Stomach (tissue), 9 donors: ENCODE measurements around the gene NT5DC1. TPM values are rescaled to one million over a fixed set of nuclear protein-coding genes. Genes with fewer than 3 reads are reported as not detected.

Source experiments
- DNase-seq, 2 donors: peaks; one replicate each; pipeline versions ENCODE4 v3.0.0 to v3.0.0-alpha.2; 2013 to 2019
- H3K27ac ChIP-seq, 5 donors: fragments of 200-600 bp in 4 of 5; sonication (generic) in 4 of 5; one replicate each; pipeline ENCODE4 v1.5.1; 2013 to 2019; ENCODE audit warnings: mild to moderate bottlenecking in 1 of 5, moderate library complexity in 1 of 5
- H3K27me3 ChIP-seq, 3 donors: fragments of 200-600 bp; sonication (generic); one replicate each; pipeline ENCODE4 v1.5.1; 2017 to 2019; ENCODE audit warnings: mixed run types in 1 of 3
- H3K36me3 ChIP-seq, 4 donors: fragments of 200-600 bp; sonication (generic); 1 replicate in 3 of 4; 2 replicates in 1 of 4; pipeline ENCODE4 v1.5.1; 2016 to 2019
- H3K4me1 ChIP-seq, 4 donors: fragments of 200-600 bp; sonication (generic); one replicate each; pipeline ENCODE4 v1.5.1; 2016 to 2019
- H3K4me3 ChIP-seq, 4 donors: fragments of 200-600 bp; sonication (generic) in 3 of 4; one replicate each; pipeline ENCODE4 v1.5.1; 2016 to 2019; ENCODE audit warnings: mild to moderate bottlenecking in 1 of 4
- H3K9me3 ChIP-seq, 4 donors: fragments of 200-600 bp; sonication (generic); one replicate each; pipeline ENCODE4 v1.5.1; 2016 to 2019
- CTCF ChIP-seq, 7 experiments: fragments of 450-650 bp in 4 of 7; fragments of 200-600 bp in 3 of 7; sonication (generic) in 3 of 7; IDR thresholded peaks; one replicate each; pipeline ENCODE4 v1.5.1; 2016 to 2019; ENCODE audit warnings: antibody characterized with exemption in 7 of 7, control low read depth in 2 of 7, mild to moderate bottlenecking in 1 of 7
- EP300 ChIP-seq: sonication (generic); formaldehyde crosslinking; IDR thresholded peaks from one replicate; pipeline ENCODE4 v1.6.1; 2017; ENCODE audit warnings: antibody characterized with exemption
- POLR2A ChIP-seq, 4 donors: fragments of 450-650 bp; IDR thresholded peaks; one replicate each; pipeline ENCODE4 v1.6.1; 2016; ENCODE audit warnings: antibody characterized with exemption in 4 of 4, control low read depth in 2 of 4, mild to moderate bottlenecking in 1 of 4, moderate library complexity in 1 of 4
- POLR2AphosphoS5 ChIP-seq, 3 donors: sonication (generic); formaldehyde crosslinking; IDR thresholded peaks; one replicate each; pipeline ENCODE4 v1.6.1; 2016; ENCODE audit warnings: antibody characterized with exemption in 3 of 3
- WGBS, 5 donors: extraction: QIAGEN DNeasy Blood & Tissue Kit in 3 of 5; methylation state at CpG; one replicate each; pipeline versions ENCODE4 v1.1.5 to v1.1.7; 2013 to 2018; 5-methylcytosine and 5-hydroxymethylcytosine counted together
- intact Hi-C: fragments of 100-400 bp; cut with DNase I; formaldehyde crosslinking; loops from one replicate; pipeline ENCODE4 v1.15.1; 2023; ENCODE audit warnings: low total_unique reads
- polyA plus RNA-seq, 3 donors: library from polyadenylated mRNA; stranded (reverse); fragments of 200-250 nt; gene quantifications; one replicate each; pipeline ENCODE4 v1.2.3, GENCODE V29; 2013
- total RNA-seq, 5 donors: library from RNA; depleted of rRNA; stranded (reverse); fragments of >200 nt; gene quantifications; one replicate each; pipeline versions ENCODE4 v1.1.0 to v1.2.3, GENCODE V29; 2014 to 2016
- donor health status: healthy with polysubstance abuse.
- donor health status: Bipolar disorder and iron deficiency.
- donor health status: healthy.

Gene NT5DC1
- total and polyA plus RNA-seq, 8 donors = 8.0 to 136 (median 17.4) TPM

GRCh38 chr6:116200619-116201249 lies 100.1 kb downstream of the NT5DC1 start:
- TF ChIP-seq EP300 = no peak
- no peak for TF ChIP-seq CTCF (IDR thresholded peaks at IDR 0.05)
- Histone ChIP-seq H3K4me3 (no peak overlapping the region), H3K36me3 (no peaks in the 10 kb centered on the region), H3K27ac (no peak overlapping the region), H3K27me3 (no peaks in the 10 kb centered on the region), H3K4me1 (no peaks in the 10 kb centered on the region), H3K9me3 (no peaks in the 10 kb centered on the region)
- WGBS, 5 donors = 74 to 92% (median 80%) methylated on average over 3 of the region's 3 CpGs
- DNase-seq = no peak
- intact Hi-C loops = no loop called here

- DNase-seq = no peak
- Histone ChIP-seq H3K4me1 (no peaks in the 10 kb centered on the region), H3K27me3 (no peaks in the 10 kb centered on the region), H3K9me3 (no peaks in the 10 kb centered on the region), H3K27ac (no peak overlapping the region), H3K4me3 (no peak overlapping the region), H3K36me3 (no peaks in the 10 kb centered on the region)
- TF ChIP-seq POLR2AphosphoS5 (IDR thresholded peaks at IDR 0.05) = no peak
- TF ChIP-seq EP300 = no peak
- no peak for TF ChIP-seq POLR2A (IDR thresholded peaks at IDR 0.05)
- TF ChIP-seq CTCF (IDR thresholded peaks at IDR 0.05) = no peak
- intact Hi-C loops = no loop called here
- 81 to 92% (median 85%) methylated on average over 2 of the region's 2 CpGs for WGBS, 5 donors
Measured at GRCh38 chr6:116201538-116201937, 100.9 kb downstream of the NT5DC1 start.

- no peaks in the 10 kb centered on the region for H3K27me3 ChIP-seq
- TF ChIP-seq CTCF (IDR thresholded peaks at IDR 0.05) (no peak), POLR2AphosphoS5 (IDR thresholded peaks at IDR 0.05) (no peak), EP300 (no peak), POLR2A (IDR thresholded peaks at IDR 0.05) (no peak)
- 62 to 93% (median 70%) methylated on average over 2 of the region's 2 CpGs for WGBS, 5 donors
Measured at GRCh38 chr6:116205281-116205680, 104.6 kb downstream of the NT5DC1 start.

GRCh38 chr6:116206231-116206903 lies 105.7 kb downstream of the NT5DC1 start:
- DNase-seq = no peak
- intact Hi-C loops = no loop called here
- H3K4me3 ChIP-seq = no peak overlapping the region
- WGBS, 5 donors = 66 to 86% (median 81%) methylated on average over 1 of the region's 1 CpG
- TF ChIP-seq POLR2AphosphoS5 (IDR thresholded peaks at IDR 0.05) (no peak), CTCF (IDR thresholded peaks at IDR 0.05) (no peak), EP300 (no peak), POLR2A (IDR thresholded peaks at IDR 0.05) (no peak)
- H3K27me3 ChIP-seq = no peaks in the 10 kb centered on the region
- no peaks in the 10 kb centered on the region for H3K4me1 ChIP-seq
- no peaks in the 10 kb centered on the region for H3K36me3 ChIP-seq
- H3K27ac ChIP-seq = no peak overlapping the region
- H3K9me3 ChIP-seq = no peaks in the 10 kb centered on the region

More at GRCh38 chr6:116205281-116205680, 104.6 kb downstream of the NT5DC1 start:
- Histone ChIP-seq H3K36me3 (no peaks in the 10 kb centered on the region), H3K4me3 (no peak overlapping the region), H3K4me1 (no peaks in the 10 kb centered on the region), H3K27ac (no peak overlapping the region), H3K9me3 (no peaks in the 10 kb centered on the region)
- no peak for DNase-seq
- intact Hi-C loops = no loop called here
